ENCODE data around the gene SNURF.

GRCh38 chr15:24919446-24919845 is 35.3 kb upstream of the SNURF start:
- TF ChIP-seq ZNF670 (tag by site-specific recombination; IDR thresholded peaks at IDR 0.05; ENCODE audit: low read depth) (no peak), CTCF (tag by site-specific recombination; IDR thresholded peaks at IDR 0.05) (no peak), PRDM10 (tag by site-specific recombination; IDR thresholded peaks at IDR 0.05) (no peak), KLF8 (tag by site-specific recombination; IDR thresholded peaks at IDR 0.05) (no peak), ZNF488 (tag by site-specific recombination; IDR thresholded peaks at IDR 0.05) (no peak), ZNF561 (tag by site-specific recombination; IDR thresholded peaks at IDR 0.05; ENCODE audit: borderline replicate concordance) (no peak), PRDM1 (tag by site-specific recombination; IDR thresholded peaks at IDR 0.05) (no peak), ZNF639 (tag by site-specific recombination; IDR thresholded peaks at IDR 0.05) (no peak), ZBTB7A (tag by site-specific recombination; IDR thresholded peaks at IDR 0.05; ENCODE audit: low read depth) (no peak), ZNF792 (tag by site-specific recombination; IDR thresholded peaks at IDR 0.05) (no peak), ZSCAN18 (tag by site-specific recombination; IDR thresholded peaks at IDR 0.05) (no peak), HOXC10 (CRISPR knock-in tag; IDR thresholded peaks at IDR 0.05) (no peak), ATF2 (tag by site-specific recombination; IDR thresholded peaks at IDR 0.05; ENCODE audit: low read depth) (no peak), ZNF341 (tag by site-specific recombination; IDR thresholded peaks at IDR 0.05; ENCODE audit: low read depth) (no peak)

All from HEK293 (cell line).